Muscle of arm (tissue), 14 donors: ENCODE measurements around the gene RPL18. TPM values are rescaled to one million over a fixed set of nuclear protein-coding genes. Genes with fewer than 3 reads are reported as not detected.
"Not testable (repeated sequence)": the region's sequence is repeated elsewhere in the genome, so short reads cannot be mapped to it uniquely, and the experiment has no call there.

Experiments
- DNase-seq: peaks from one replicate; pipeline ENCODE4 v3.0.0-alpha.2; 2013
- long read RNA-seq, 11 donors: transcript quantifications; one replicate each; lab custom pipeline, GENCODE V29; 2026
- polyA plus RNA-seq, 12 donors: library from polyadenylated mRNA; unstranded; fragments of 120-200 nt; gene quantifications; one replicate each; pipeline ENCODE4 v1.2.1, GENCODE V29; 2013; ENCODE audit not compliant: insufficient read length in 12 of 12

RPL18 gene
- 1,000 to 10,000 TPM; 1,133 to 1,917 (median 1,470) TPM for polyA plus RNA-seq
- long read RNA-seq, donor 1, transcript RPL18-208 (7 exons, 1,004 nt), result major isoform, 744 of 1,164 reads
- long read RNA-seq, donor 1, transcript RPL18-205 (6 exons, 1,036 nt), result minor isoform, 19 of 1,164 reads
- long read RNA-seq, donor 1, transcript RPL18-207 (2 exons, 666 nt), result minor isoform, 46 of 1,164 reads
- long read RNA-seq, donor 1, transcript RPL18-201 (6 exons, 612 nt), result minor isoform, 92 of 1,164 reads
- long read RNA-seq, donor 1, partial matches to known transcripts, result 228 of 1,164 reads
- long read RNA-seq, donor 1, other reads (novel, unspliced or antisense), result 14 of 1,164 reads
- long read RNA-seq, donor 2, transcript RPL18-207 (2 exons, 666 nt), result minor isoform, 44 of 770 reads
- long read RNA-seq, donor 2, transcript RPL18-203 (1 exons, 3,844 nt), result minor isoform, 11 of 770 reads
- long read RNA-seq, donor 2, transcript RPL18-201 (6 exons, 612 nt), result minor isoform, 66 of 770 reads
- long read RNA-seq, donor 2, transcript RPL18-208 (7 exons, 1,004 nt), result major isoform, 395 of 770 reads
- long read RNA-seq, donor 2, partial matches to known transcripts, result 233 of 770 reads
- long read RNA-seq, donor 2, other reads (novel, unspliced or antisense), result 0 of 770 reads
- long read RNA-seq, donor 3, transcript RPL18-208 (7 exons, 1,004 nt), result major isoform, 270 of 471 reads
- long read RNA-seq, donor 3, transcript RPL18-207 (2 exons, 666 nt), result minor isoform, 19 of 471 reads
- long read RNA-seq, donor 3, transcript RPL18-201 (6 exons, 612 nt), result minor isoform, 51 of 471 reads
- long read RNA-seq, donor 3, transcript RPL18-205 (6 exons, 1,036 nt), result minor isoform, 8 of 471 reads
- long read RNA-seq, donor 3, partial matches to known transcripts, result 114 of 471 reads
- long read RNA-seq, donor 3, other reads (novel, unspliced or antisense), result 0 of 471 reads
- long read RNA-seq, donor 4, transcript RPL18-203 (1 exons, 3,844 nt), result minor isoform, 5 of 339 reads
- long read RNA-seq, donor 4, transcript RPL18-208 (7 exons, 1,004 nt), result major isoform, 216 of 339 reads
- long read RNA-seq, donor 4, transcript RPL18-207 (2 exons, 666 nt), result minor isoform, 11 of 339 reads
- long read RNA-seq, donor 4, transcript RPL18-201 (6 exons, 612 nt), result minor isoform, 31 of 339 reads
- long read RNA-seq, donor 4, partial matches to known transcripts, result 71 of 339 reads
- long read RNA-seq, donor 4, other reads (novel, unspliced or antisense), result 0 of 339 reads
- long read RNA-seq, donor 5, transcript RPL18-207 (2 exons, 666 nt), result minor isoform, 11 of 1,021 reads
- long read RNA-seq, donor 5, transcript RPL18-208 (7 exons, 1,004 nt), result major isoform, 713 of 1,021 reads
- long read RNA-seq, donor 5, transcript RPL18-201 (6 exons, 612 nt), result minor isoform, 117 of 1,021 reads
- long read RNA-seq, donor 5, transcript RPL18-205 (6 exons, 1,036 nt), result minor isoform, 22 of 1,021 reads
- long read RNA-seq, donor 5, partial matches to known transcripts, result 132 of 1,021 reads
- long read RNA-seq, donor 5, other reads (novel, unspliced or antisense), result 0 of 1,021 reads
- long read RNA-seq, donor 6, transcript RPL18-205 (6 exons, 1,036 nt), result minor isoform, 9 of 576 reads
- long read RNA-seq, donor 6, transcript RPL18-201 (6 exons, 612 nt), result minor isoform, 72 of 576 reads
- long read RNA-seq, donor 6, transcript RPL18-208 (7 exons, 1,004 nt), result major isoform, 300 of 576 reads
- long read RNA-seq, donor 6, transcript RPL18-207 (2 exons, 666 nt), result minor isoform, 20 of 576 reads
- long read RNA-seq, donor 6, partial matches to known transcripts, result 159 of 576 reads
- long read RNA-seq, donor 6, other reads (novel, unspliced or antisense), result 0 of 576 reads
- long read RNA-seq, donor 7, transcript RPL18-201 (6 exons, 612 nt), result minor isoform, 52 of 399 reads
- long read RNA-seq, donor 7, transcript RPL18-207 (2 exons, 666 nt), result minor isoform, 12 of 399 reads
- long read RNA-seq, donor 7, transcript RPL18-205 (6 exons, 1,036 nt), result minor isoform, 6 of 399 reads
- long read RNA-seq, donor 7, transcript RPL18-208 (7 exons, 1,004 nt), result major isoform, 259 of 399 reads
- long read RNA-seq, donor 7, partial matches to known transcripts, result 65 of 399 reads
- long read RNA-seq, donor 7, other reads (novel, unspliced or antisense), result 0 of 399 reads
- long read RNA-seq, donor 8, transcript RPL18-205 (6 exons, 1,036 nt), result minor isoform, 13 of 913 reads
- long read RNA-seq, donor 8, transcript RPL18-208 (7 exons, 1,004 nt), result major isoform, 653 of 913 reads
- long read RNA-seq, donor 8, transcript RPL18-201 (6 exons, 612 nt), result minor isoform, 96 of 913 reads
- long read RNA-seq, donor 8, transcript RPL18-203 (1 exons, 3,844 nt), result minor isoform, 12 of 913 reads
- long read RNA-seq, donor 8, partial matches to known transcripts, result 103 of 913 reads
- long read RNA-seq, donor 8, other reads (novel, unspliced or antisense), result 11 of 913 reads
- long read RNA-seq, donor 9, transcript RPL18-208 (7 exons, 1,004 nt), result major isoform, 533 of 721 reads
- long read RNA-seq, donor 9, transcript RPL18-201 (6 exons, 612 nt), result minor isoform, 63 of 721 reads
- long read RNA-seq, donor 9, transcript RPL18-205 (6 exons, 1,036 nt), result minor isoform, 8 of 721 reads
- long read RNA-seq, donor 9, transcript RPL18-207 (2 exons, 666 nt), result minor isoform, 15 of 721 reads
- long read RNA-seq, donor 9, partial matches to known transcripts, result 91 of 721 reads
- long read RNA-seq, donor 9, other reads (novel, unspliced or antisense), result 0 of 721 reads
- long read RNA-seq, donor 10, transcript RPL18-208 (7 exons, 1,004 nt), result major isoform, 585 of 780 reads
- long read RNA-seq, donor 10, transcript RPL18-201 (6 exons, 612 nt), result minor isoform, 55 of 780 reads
- long read RNA-seq, donor 10, transcript RPL18-205 (6 exons, 1,036 nt), result minor isoform, 12 of 780 reads
- long read RNA-seq, donor 10, transcript RPL18-207 (2 exons, 666 nt), result minor isoform, 14 of 780 reads
- long read RNA-seq, donor 10, partial matches to known transcripts, result 95 of 780 reads
- long read RNA-seq, donor 10, other reads (novel, unspliced or antisense), result 0 of 780 reads
- long read RNA-seq, donor 11, transcript RPL18-207 (2 exons, 666 nt), result minor isoform, 15 of 1,002 reads
- long read RNA-seq, donor 11, transcript RPL18-208 (7 exons, 1,004 nt), result major isoform, 656 of 1,002 reads
- long read RNA-seq, donor 11, transcript RPL18-201 (6 exons, 612 nt), result minor isoform, 109 of 1,002 reads
- long read RNA-seq, donor 11, transcript RPL18-205 (6 exons, 1,036 nt), result minor isoform, 15 of 1,002 reads
- long read RNA-seq, donor 11, partial matches to known transcripts, result 187 of 1,002 reads
- long read RNA-seq, donor 11, other reads (novel, unspliced or antisense), result 0 of 1,002 reads

DNA sequence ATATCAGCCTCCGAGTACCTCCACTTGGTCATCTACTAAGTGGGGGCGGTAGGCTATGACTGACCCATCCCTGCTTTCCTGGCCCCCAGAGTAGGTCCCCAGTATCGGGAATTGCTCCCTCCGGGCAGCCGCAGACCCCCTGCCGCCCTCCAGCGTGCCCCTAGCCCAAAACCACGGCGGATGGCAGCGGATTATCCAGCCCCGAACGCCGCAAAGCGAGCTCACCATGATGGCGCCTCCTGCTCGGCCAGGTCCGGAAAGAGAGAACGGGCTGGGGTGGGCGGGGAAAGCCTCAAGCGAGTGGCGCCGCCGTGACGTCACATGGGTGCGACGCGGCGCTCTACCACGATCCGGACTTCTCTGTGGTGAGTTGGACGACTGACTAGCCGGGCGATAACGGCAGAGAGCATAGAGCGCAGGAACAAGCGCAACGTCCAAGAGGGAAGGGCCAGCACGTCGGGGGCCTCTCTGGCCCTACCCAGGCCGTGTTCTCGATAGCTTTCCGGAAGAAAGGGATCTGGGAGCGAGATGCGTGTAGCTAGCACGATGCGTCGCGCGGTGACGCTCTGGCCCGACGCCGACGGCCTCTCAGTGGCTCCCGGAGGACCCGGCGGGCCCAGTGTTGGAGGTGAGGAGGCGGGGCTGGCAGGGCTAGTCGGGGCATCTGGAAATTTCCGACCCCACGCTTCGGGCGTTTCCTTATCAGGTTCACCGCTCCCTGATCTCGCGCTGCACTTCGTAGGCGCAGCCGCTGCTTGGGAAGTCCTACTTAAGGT is at the start of gene RPL18, which contains the start of gene SPHK2:
TSS of gene RPL18 (minus strand) at position 263 of the 776 bp plus-strand sequence. CDS start at position 228, 35 bp downstream.
TSS of gene SPHK2 (plus strand) at position 591 of the 776 bp plus-strand sequence. CDS start 1,009 bp downstream, outside the sequence.
- peak; percentile 100 for DNase-seq

DNA sequence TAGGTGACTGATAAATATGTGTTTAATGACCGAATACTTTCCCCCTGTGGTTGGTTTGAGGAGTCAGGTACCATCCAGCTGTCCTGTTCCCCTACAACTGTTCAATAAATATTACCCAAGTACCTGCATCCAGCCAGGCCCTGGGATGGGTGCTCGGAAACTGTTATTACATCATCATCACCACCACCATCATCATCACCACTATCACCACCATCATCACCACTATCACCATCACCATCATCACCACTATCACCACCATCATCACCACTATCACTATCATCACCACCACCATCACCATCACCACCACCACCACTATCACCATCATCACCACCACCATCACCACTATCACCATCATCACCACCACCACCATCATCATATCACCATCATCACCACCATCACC is 49.8 kb upstream of the RPL18 start:
- DNase-seq, result no peak

DNA sequence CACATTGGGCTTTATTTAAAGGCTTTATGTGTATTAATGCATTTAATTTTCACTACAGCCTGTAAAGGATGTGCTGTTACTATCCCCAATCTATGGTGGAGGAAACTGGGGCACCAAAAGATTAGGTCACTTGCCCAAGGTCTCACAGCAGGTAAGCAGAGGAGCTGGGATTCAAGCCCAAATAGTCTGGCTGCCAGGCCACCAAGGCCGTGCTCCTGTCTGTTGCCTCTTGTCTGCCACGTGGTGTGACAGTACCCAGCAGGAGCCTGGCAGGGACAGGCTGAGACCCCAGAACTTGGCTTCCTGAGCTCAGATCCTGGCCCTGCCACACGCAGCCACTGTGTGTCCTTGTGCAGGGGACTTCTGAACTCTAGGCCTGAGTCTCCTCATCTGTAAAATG is 49.4 kb upstream of the RPL18 start:
- no peak for DNase-seq

DNA sequence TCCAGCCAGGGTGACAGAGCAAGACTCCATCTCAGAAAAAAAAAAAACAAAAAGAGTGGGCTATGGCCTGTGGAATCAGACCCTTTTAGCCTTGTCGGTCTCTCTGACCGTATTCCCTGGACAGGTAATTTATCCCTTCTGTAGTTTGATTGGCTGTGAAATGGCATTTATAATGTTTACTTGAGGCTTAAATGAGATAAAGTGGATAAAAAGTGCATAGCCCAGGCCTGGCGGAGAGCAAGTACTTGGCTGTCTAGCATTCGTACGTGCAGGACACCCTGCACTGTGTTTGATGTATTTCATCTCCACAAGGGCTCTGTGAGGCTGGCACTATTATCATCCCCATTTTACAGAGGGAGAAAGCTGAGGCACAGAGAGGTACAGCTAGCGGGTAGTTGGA is 46.8 kb upstream of the RPL18 start:
- no peak for DNase-seq

DNA sequence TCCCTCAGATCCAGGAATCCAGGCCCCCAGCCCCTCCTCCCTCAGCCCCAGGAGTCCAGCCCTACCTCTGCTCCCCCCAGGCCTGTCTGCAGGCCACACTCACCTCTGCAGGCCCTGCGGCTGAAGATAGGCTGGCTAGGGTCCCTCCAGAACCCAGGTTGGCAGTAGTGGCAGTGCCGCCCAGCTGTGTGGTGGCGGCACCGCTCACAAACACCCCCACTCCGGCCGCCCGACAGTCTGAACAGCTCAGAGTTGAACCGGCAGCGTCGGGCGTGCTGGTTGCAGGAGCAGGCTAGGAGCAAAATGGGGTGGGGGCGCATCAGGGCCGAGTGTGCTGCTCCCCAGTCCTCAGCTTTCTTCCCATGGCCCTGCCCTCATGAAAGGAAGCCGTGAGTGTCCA is 45.5 kb upstream of the RPL18 start:
- no peak for DNase-seq

DNA sequence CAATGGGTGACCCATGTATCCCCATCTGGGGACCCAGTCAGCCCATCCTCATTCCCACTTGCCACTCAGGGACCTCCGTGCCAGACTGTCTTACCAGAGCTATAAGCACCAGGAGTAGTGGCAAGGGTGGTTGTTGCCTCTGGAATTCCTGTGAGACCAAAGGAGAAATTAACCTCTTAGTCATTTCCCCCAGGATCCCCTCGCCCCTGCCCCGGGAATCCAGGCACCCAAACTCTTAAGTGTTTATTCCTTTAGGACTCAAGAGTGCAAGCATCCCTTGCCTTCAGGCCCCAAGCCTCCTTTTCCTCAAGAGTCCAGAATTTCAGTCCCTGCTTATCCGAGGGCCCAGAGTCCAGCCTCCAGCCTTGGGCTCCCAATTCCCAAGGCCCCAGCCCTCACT is 44.7 kb upstream of the RPL18 start:
- no peak for DNase-seq

DNA sequence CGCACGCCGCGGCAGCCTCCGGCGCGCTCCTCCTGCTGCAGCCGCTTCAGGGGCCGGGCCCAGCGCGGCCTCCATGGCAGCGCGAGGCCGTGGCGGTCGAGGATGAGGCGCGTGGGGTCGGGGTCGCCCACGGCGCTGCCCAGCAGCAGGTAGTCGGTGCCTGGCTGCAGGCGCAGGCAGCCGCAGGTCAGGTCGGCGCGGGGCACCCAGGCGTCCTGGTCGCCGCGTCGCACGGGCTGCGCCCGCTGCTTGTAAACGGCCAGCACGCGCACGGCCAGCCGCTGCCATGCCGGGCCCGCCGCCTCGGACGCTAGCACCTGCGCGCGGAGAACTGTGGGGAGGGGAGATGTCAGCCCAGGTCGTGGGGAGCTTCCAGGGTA is 42.7 kb upstream of the RPL18 start:
- no peak for DNase-seq

DNA sequence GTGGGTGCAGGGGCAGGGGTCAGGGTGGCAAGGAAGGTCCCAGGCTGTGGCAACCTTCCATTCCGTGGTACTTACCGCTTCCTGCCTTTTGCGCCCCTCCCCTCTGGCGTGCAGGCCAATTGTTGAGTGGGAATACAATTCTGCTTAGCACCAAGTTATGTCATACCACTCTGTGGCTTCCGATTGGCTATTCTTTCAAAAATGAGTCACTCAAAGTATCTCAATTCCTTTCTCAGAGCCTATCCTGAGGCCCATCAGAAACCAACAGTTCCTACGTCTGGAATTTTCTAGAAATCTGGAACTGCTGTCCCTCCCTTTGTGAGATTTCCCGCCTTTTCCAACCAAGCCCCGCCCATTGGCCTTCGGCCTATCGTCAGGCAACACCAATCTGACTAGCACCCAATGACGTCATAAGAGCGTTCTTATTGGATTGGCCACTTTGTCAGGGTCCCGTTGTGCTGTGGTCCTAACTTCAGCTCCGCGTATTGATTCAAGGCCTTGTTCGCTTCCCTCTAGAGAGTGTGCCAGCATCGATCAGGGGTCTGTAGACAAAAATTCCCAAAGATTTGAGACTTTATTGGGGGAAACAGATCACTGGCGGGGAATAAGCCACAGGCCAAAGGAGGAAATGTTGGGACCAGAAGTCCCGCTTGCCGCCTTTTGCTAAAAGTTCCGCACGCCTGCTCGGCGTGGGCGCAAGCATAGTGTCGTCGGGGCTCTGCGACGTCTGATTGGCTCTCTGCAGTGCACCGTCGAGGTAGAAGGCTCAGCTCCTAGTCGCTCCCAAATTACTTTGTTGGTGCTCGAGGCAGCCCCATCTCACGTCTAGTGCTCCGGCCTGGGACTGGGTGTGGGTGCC is 42.1 kb upstream of the RPL18 start:
- DNase-seq, result peak; percentile 86

DNA sequence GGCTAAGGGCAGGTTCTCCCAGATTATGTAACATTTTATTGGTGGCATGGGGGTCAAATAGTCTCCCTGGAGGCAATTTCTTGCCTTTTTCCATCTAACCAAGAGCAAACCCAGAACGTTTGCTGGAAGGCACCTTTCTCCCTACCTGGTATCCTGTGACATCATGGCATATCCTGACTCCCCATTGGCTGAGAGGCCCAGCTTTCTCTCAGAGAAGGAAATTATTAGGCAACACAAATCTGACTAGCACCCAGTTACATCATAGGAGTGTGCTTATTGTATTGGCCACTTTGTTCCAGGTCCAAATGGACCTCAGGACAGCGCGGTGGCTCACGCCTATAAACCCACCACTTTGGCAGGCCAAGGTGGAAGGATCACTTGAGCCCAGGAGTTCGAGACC is 40.8 kb upstream of the RPL18 start:
- no peak for DNase-seq

DNA sequence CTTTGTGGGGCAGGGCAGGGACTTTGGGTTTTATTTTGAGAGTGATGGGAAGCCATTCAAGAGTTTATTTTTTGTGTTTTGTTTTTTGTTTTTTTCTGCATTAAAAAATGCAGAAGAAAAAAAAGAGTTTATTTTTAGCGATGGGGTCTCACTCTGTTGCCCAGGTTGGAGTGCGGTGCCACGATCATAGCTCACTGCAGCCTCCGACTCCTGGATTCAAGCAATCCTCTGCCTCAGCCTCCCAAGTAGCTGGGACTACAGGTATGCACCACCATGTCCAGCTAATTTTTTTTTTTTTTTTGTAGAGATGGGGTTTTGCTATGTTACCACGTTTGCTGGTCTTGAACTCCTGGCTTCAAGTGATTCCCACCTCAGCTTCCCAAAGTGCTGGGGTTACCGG is 39.5 kb upstream of the RPL18 start:
- DNase-seq, result no peak

DNA sequence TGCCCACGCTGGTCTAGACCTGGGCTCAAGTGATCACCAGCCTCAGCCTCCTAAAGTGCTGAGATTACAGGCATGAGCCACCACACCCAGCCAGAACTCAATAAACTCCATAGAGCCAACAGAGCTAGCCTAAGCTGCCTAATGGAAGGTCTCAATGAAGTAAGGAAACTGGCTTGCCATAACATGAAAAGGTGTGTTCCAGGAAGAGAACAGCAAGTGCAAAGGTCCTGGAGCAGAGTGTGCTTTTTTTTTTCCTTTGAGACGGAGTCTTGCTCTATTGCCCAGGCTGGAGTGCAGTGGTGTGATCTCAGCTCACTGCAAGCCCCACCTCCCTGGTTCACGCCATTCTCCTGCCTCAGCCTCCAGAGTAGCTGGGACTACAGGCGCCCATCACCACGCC is 38.9 kb upstream of the RPL18 start:
- DNase-seq, result not testable (repeated sequence)

DNA sequence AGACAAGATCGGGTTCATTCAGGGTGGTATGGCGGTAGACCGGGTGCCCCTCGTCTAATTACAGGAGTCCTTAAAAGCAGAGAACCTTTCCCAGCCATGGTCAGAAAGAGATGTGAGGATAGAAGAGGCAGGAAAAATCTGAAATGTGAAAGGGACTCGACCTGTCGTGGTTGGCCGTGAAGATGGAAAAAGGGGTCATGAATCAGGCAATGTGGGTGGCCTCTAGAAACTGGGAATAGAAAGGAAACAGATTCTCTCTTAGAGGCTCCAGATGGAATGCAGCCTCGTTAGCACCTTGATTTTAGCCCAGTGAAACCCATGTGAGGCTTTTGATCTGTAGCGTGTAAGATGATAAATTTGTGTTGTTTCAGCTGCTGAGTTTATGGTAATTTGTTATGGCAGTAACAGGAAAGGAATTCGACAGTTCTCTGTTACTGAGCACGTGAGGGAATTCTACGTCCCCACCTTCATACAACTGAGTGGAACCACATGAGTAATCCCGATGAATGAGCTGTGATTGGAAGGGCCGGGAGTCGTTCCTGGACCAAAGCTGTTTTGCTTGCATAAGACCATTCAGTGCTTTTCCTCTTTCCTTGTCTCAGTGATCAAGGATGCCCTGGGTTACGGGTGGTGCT is 38.0 kb upstream of the RPL18 start:
- no peak for DNase-seq

DNA sequence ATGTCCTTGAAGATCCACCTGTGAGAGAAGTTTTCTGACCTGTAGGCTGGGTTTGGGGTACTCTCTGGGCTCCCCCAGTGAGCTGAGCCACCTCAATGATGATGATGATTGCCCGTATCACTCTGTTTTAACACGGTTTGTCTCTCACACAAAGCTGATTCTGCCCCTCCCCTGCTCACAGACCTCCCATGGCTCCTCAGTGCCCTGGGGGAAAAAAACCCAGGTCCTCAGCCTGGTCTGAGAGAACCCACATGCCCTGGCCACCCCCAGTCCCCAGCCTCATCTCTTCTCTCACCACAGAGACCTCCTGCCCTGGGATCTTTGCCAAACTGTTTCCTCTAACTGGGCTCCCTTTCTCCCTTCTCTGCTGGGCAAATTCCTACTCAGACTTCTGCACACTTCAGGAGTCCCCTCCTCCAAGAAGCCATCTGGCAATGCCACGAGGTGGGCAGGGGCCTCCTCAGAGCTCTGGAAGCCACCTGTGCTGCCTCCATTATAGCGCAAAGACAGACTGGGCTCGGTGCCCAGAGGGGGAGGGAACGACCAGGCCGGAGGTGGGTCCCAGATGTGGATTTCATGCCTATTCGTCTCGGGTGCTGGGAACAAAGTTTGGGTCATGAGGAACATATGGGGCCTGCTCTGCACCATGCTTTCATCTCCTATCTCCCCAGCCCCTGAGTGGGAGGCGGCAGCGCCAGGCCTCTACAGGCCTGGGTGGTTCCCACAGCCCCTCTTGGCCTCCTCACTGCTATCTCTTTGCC is 35.5 kb upstream of the RPL18 start:
- no peak for DNase-seq

DNA sequence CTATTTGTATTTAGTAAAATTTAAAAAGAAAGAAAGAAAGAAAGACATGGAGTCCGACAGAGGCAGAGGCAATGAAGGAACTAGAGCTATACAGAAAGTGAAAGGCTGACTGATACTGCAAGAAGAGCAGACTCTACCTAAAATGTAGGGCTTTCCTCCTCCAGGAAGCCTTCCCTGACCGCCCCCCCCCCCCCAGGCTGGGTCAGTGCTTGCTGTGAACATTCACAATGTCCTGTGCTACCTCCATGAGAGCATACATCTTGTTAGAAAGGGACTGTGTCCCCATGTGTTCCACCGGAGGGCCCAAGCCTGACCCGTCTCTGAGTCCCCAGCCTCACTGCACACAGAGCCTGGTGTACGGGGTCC is 32.7 kb upstream of the RPL18 start:
- no peak for DNase-seq
